Measurements from ENCODE around the gene COPS9.

- TF ChIP-seq BHLHE40 (IDR thresholded peaks at IDR 0.05; ENCODE audit: borderline replicate concordance) (no peak), ZNF384 (IDR thresholded peaks at IDR 0.05) (no peak), LEF1 (IDR thresholded peaks at IDR 0.05; ENCODE audit: borderline replicate concordance) (no peak), SP1 (IDR thresholded peaks at IDR 0.05) (no peak), CTBP1 (IDR thresholded peaks at IDR 0.05; ENCODE audit: borderline replicate concordance) (no peak), ELF4 (IDR thresholded peaks at IDR 0.05) (no peak), FOXK2 (IDR thresholded peaks at IDR 0.05) (no peak), L3MBTL2 (conservative IDR thresholded peaks at IDR 0.05) (no peak), FOXA1 (IDR thresholded peaks at IDR 0.05) (no peak), FOXM1 (IDR thresholded peaks at IDR 0.05; ENCODE audit: borderline replicate concordance) (no peak), HDGF (IDR thresholded peaks at IDR 0.05; ENCODE audit: borderline replicate concordance) (no peak), TARDBP (IDR thresholded peaks at IDR 0.05) (no peak), SUZ12 (IDR thresholded peaks at IDR 0.05) (no peak)
Observed at GRCh38 chr2:240151477-240152031, 15.4 kb upstream of the COPS9 start.
